Uterus (tissue), 2 donors: ENCODE data around the gene MRPL54.

Experiments
- CTCF ChIP-seq, 4 experiments: fragments of 200-600 bp in 2 of 4; fragments of 450-650 bp in 2 of 4; sonication (generic) in 2 of 4; IDR thresholded peaks; one replicate each; pipeline ENCODE4 v1.5.1; 2016 to 2019; ENCODE audit warnings: antibody characterized with exemption in 4 of 4, mild to moderate bottlenecking in 2 of 4, moderate library complexity in 1 of 4
- POLR2A ChIP-seq, 2 donors: fragments of 450-650 bp; IDR thresholded peaks; one replicate each; pipeline ENCODE4 v1.6.1; 2016; ENCODE audit warnings: antibody characterized with exemption in 2 of 2, mild to moderate bottlenecking in 1 of 2, moderate library complexity in 1 of 2

GRCh38 chr19:3807574-3808354, 45.3 kb downstream of the MRPL54 start:
- TF ChIP-seq CTCF (IDR thresholded peaks at IDR 0.05) = no peak
- TF ChIP-seq POLR2A (IDR thresholded peaks at IDR 0.05) = no peak
